ENCODE results near the gene BCS1L. TPM values are rescaled to one million over a fixed set of nuclear protein-coding genes. Genes with fewer than 3 reads are reported as not detected.

BCS1L gene
- total and polyA plus RNA-seq, 2 of the 13 experiments (the other 11 are each of a cell fraction or from before 2014, with no cell fraction given): 48.9 to 76.0 TPM

DNA sequence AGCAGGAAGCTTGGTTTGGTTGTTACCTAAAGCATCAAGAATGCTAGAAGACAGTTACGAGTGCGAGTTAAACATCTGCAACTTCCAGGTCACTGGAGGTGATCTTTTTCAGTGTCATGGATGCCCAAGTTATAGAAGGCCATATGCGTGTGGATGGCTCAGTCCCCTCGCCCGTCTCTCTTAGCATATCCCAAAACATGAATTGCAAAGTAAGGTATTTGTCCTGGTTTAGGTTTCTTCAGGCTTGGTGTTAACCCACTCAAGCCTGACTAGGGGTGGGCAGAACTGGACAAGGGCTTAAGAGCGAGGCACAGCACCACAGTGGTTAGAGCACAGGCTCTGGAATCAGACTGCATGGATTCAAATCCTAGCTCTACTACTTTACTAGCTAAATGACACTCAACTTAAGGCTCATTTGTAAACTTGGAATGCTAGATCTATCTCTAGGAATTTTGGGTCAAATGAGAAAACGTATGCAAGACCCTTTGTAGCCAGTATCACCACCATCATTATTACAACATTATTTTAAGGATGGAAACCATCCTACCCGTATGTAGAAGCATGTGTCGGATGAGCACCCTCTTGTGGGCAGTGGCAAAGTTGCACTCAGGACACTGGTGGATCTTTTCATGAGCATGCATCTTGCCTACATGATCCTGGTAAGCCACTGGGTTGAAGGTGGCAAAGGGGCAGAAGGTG is 11.2 kb upstream of the BCS1L start (continued):
- TF ChIP-seq KDM2A (CRISPR knock-in tag; IDR thresholded peaks at IDR 0.05; ENCODE audit: borderline replicate concordance, low read depth) (0 out of 2 replicates have a peak, but pooled peaks have one; percentile 26), RFXANK (CRISPR knock-in tag; IDR thresholded peaks at IDR 0.05) (no peak), ZC3H13 (CRISPR knock-in tag; IDR thresholded peaks at IDR 0.05) (peak; percentile 66; the same call in 1 of the 2 replicates), MXI1 (IDR thresholded peaks at IDR 0.05; ENCODE audit: borderline replicate concordance, low read depth, low read length) (0 out of 3 replicates have a peak, but pooled peaks have one; percentile 29), ZSCAN25 (CRISPR knock-in tag; IDR thresholded peaks at IDR 0.05) (0 out of 2 replicates have a peak, but pooled peaks have one; percentile 21), CEBPG (CRISPR knock-in tag; IDR thresholded peaks at IDR 0.05) (peak; percentile 35; the same call in 1 of the 2 replicates), JUNB (CRISPR knock-in tag; IDR thresholded peaks at IDR 0.05; ENCODE audit: borderline replicate concordance) (no peak), ZNF282 (IDR thresholded peaks at IDR 0.05; ENCODE audit: partially characterized antibody) (no peak), POGZ (CRISPR knock-in tag; IDR thresholded peaks at IDR 0.05) (no peak), HNRNPK (IDR thresholded peaks at IDR 0.05; ENCODE audit: low read depth, low read length, poor library complexity, severe bottlenecking) (no peak), SIN3A (IDR thresholded peaks at IDR 0.05; ENCODE audit: borderline replicate concordance, low read depth, low read length) (no peak), ZNF317 (CRISPR knock-in tag; IDR thresholded peaks at IDR 0.05) (no peak)
- TF ChIP-seq, protein P1, sequence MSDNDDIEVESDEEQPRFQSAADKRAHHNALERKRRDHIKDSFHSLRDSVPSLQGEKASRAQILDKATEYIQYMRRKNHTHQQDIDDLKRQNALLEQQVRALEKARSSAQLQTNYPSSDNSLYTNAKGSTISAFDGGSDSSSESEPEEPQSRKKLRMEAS (IDR thresholded peaks at IDR 0.05): peak; percentile 24; the same call in 1 of the 2 replicates
- TF ChIP-seq, protein P2, sequence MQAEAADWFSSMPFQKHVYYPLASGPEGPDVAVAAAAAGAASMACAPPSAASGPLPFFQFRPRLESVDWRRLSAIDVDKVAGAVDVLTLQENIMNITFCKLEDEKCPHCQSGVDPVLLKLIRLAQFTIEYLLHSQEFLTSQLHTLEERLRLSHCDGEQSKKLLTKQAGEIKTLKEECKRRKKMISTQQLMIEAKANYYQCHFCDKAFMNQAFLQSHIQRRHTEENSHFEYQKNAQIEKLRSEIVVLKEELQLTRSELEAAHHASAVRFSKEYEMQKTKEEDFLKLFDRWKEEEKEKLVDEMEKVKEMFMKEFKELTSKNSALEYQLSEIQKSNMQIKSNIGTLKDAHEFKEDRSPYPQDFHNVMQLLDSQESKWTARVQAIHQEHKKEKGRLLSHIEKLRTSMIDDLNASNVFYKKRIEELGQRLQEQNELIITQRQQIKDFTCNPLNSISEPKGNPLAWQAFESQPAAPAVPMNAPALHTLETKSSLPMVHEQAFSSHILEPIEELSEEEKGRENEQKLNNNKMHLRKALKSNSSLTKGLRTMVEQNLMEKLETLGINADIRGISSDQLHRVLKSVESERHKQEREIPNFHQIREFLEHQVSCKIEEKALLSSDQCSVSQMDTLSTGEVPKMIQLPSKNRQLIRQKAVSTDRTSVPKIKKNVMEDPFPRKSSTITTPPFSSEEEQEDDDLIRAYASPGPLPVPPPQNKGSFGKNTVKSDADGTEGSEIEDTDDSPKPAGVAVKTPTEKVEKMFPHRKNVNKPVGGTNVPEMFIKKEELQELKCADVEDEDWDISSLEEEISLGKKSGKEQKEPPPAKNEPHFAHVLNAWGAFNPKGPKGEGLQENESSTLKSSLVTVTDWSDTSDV (CRISPR knock-in tag; IDR thresholded peaks at IDR 0.05): no peak
- TF ChIP-seq, protein P3, sequence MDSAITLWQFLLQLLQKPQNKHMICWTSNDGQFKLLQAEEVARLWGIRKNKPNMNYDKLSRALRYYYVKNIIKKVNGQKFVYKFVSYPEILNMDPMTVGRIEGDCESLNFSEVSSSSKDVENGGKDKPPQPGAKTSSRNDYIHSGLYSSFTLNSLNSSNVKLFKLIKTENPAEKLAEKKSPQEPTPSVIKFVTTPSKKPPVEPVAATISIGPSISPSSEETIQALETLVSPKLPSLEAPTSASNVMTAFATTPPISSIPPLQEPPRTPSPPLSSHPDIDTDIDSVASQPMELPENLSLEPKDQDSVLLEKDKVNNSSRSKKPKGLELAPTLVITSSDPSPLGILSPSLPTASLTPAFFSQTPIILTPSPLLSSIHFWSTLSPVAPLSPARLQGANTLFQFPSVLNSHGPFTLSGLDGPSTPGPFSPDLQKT (CRISPR knock-in tag; IDR thresholded peaks at IDR 0.05; ENCODE audit: borderline replicate concordance): no peak
- TF ChIP-seq, protein P4, sequence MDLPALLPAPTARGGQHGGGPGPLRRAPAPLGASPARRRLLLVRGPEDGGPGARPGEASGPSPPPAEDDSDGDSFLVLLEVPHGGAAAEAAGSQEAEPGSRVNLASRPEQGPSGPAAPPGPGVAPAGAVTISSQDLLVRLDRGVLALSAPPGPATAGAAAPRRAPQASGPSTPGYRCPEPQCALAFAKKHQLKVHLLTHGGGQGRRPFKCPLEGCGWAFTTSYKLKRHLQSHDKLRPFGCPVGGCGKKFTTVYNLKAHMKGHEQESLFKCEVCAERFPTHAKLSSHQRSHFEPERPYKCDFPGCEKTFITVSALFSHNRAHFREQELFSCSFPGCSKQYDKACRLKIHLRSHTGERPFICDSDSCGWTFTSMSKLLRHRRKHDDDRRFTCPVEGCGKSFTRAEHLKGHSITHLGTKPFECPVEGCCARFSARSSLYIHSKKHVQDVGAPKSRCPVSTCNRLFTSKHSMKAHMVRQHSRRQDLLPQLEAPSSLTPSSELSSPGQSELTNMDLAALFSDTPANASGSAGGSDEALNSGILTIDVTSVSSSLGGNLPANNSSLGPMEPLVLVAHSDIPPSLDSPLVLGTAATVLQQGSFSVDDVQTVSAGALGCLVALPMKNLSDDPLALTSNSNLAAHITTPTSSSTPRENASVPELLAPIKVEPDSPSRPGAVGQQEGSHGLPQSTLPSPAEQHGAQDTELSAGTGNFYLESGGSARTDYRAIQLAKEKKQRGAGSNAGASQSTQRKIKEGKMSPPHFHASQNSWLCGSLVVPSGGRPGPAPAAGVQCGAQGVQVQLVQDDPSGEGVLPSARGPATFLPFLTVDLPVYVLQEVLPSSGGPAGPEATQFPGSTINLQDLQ (CRISPR knock-in tag; IDR thresholded peaks at IDR 0.05): 0 out of 2 replicates have a peak, but pooled peaks have one; percentile 44
- TF ChIP-seq, protein P5, sequence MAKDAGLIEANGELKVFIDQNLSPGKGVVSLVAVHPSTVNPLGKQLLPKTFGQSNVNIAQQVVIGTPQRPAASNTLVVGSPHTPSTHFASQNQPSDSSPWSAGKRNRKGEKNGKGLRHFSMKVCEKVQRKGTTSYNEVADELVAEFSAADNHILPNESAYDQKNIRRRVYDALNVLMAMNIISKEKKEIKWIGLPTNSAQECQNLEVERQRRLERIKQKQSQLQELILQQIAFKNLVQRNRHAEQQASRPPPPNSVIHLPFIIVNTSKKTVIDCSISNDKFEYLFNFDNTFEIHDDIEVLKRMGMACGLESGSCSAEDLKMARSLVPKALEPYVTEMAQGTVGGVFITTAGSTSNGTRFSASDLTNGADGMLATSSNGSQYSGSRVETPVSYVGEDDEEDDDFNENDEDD (CRISPR knock-in tag; IDR thresholded peaks at IDR 0.05; ENCODE audit: borderline replicate concordance): no peak
- TF ChIP-seq, protein P6, sequence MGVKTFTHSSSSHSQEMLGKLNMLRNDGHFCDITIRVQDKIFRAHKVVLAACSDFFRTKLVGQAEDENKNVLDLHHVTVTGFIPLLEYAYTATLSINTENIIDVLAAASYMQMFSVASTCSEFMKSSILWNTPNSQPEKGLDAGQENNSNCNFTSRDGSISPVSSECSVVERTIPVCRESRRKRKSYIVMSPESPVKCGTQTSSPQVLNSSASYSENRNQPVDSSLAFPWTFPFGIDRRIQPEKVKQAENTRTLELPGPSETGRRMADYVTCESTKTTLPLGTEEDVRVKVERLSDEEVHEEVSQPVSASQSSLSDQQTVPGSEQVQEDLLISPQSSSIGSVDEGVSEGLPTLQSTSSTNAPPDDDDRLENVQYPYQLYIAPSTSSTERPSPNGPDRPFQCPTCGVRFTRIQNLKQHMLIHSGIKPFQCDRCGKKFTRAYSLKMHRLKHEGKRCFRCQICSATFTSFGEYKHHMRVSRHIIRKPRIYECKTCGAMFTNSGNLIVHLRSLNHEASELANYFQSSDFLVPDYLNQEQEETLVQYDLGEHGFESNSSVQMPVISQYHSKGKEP (CRISPR knock-in tag; IDR thresholded peaks at IDR 0.05): no peak

Measured in HepG2 (cell line).